Activated B cell treated with CpG ODN at 0.5 μM for 24 hours (primary cell): ENCODE data around the gene CDC20. TPM values are rescaled to one million over a fixed set of nuclear protein-coding genes. Genes with fewer than 3 reads are reported as not detected.
"Not testable (repeated sequence)": the region's sequence is repeated elsewhere in the genome, so short reads cannot be mapped to it uniquely, and the experiment has no call there.

ENCODE experiments used
- ATAC-seq: fragments of 200-7000 bp; cut with Tn5 transposase; one replicate; pipeline ENCODE4 v1.10.0; 2021; ENCODE audit warnings: low read depth, mild to moderate bottlenecking, moderate library complexity
- CTCF ChIA-PET: fragments of 350-600 bp; sonication (Branson Sonifier 250); formaldehyde crosslinking; loops from one replicate; lab custom pipeline; 2021; ENCODE audit warnings: antibody characterized with exemption; lab: Charles Lee
- POLR2A ChIA-PET: fragments of 350-600 bp; sonication (Branson Sonifier 250); formaldehyde crosslinking; loops from one replicate; lab custom pipeline; 2021; ENCODE audit warnings: antibody characterized with exemption; lab: Charles Lee
- DNase-seq: peaks from one replicate; pipeline ENCODE4 v3.0.0; 2022
- H3K27ac Mint-ChIP-seq: one replicate; pipeline ENCODE4 v1.8.0; 2020; ENCODE audit warnings: mixed read lengths
- H3K27me3 Mint-ChIP-seq: one replicate; pipeline ENCODE4 v1.8.0; 2021; ENCODE audit warnings: mixed read lengths
- H3K36me3 Mint-ChIP-seq: one replicate; pipeline ENCODE4 v1.8.0; 2021; ENCODE audit warnings: low read depth, mixed read lengths
- H3K4me1 Mint-ChIP-seq: one replicate; pipeline ENCODE4 v1.8.0; 2021; ENCODE audit warnings: mixed read lengths
- H3K4me3 Mint-ChIP-seq: one replicate; pipeline ENCODE4 v1.8.0; 2020; ENCODE audit warnings: mild to moderate bottlenecking, mixed read lengths
- H3K9me3 Mint-ChIP-seq: one replicate; pipeline ENCODE4 v1.8.0; 2020; ENCODE audit warnings: mixed read lengths
- CTCF ChIP-seq: fragments of 200-600 bp; IDR thresholded peaks from one replicate; pipeline ENCODE4 v1.8.0; 2022; ENCODE audit warnings: antibody characterized with exemption, mild to moderate bottlenecking
- intact Hi-C: fragments of 100-400 bp; cut with micrococcal nuclease; formaldehyde crosslinking; loops from one replicate; pipeline ENCODE4 v1.15.1; 2024
- total RNA-seq: library from RNA; stranded (reverse); gene quantifications from 2 replicates; pipeline ENCODE4 v1.2.3, GENCODE V29; 2022

CDC20 gene
- total RNA-seq, 1 donor from 2014 or later, result 4.2 TPM

- H3K36me3 Mint-ChIP-seq, result peaks cover 28% of the 10 kb centered on the region
- intact Hi-C loops, result no loop called here
- ChIA-PET CTCF (no interaction called here), POLR2A (interaction anchor here (1.1 kb wide), 1 partner anchor 28 kb away, joined by 3 read pairs; the partner anchor contains the start of gene ELOVL1)
- peaks cover 17% of the 10 kb centered on the region for H3K4me1 Mint-ChIP-seq
- no peak for DNase-seq
- no peak overlapping the region for H3K27ac Mint-ChIP-seq
- ATAC-seq, result no peak
- no peaks in the 10 kb centered on the region for H3K27me3 Mint-ChIP-seq
- TF ChIP-seq CTCF, result no peak
- no peaks in the 10 kb centered on the region for H3K9me3 Mint-ChIP-seq
- H3K4me3 Mint-ChIP-seq, result no peak overlapping the region
Measured at GRCh38 chr1:43395523-43395922, 36.7 kb downstream of the CDC20 start.

- no peak overlapping the region for H3K27ac Mint-ChIP-seq
- intact Hi-C loops, result no loop called here
- H3K4me1 Mint-ChIP-seq, result peaks cover 13% of the 10 kb centered on the region
Measured at GRCh38 chr1:43396059-43396458, 37.3 kb downstream of the CDC20 start.

GRCh38 chr1:43398227-43398626 lies 39.4 kb downstream of the CDC20 start:
- CTCF ChIA-PET, result no interaction called here
- ATAC-seq (no peak), DNase-seq (no peak)
- no peak overlapping the region for H3K27ac Mint-ChIP-seq
- peaks cover 41% of the 10 kb centered on the region for H3K36me3 Mint-ChIP-seq
- no peak for TF ChIP-seq CTCF
- intact Hi-C loops, result no loop called here
- H3K27me3 Mint-ChIP-seq, result no peaks in the 10 kb centered on the region
- no peaks in the 10 kb centered on the region for H3K9me3 Mint-ChIP-seq
- no peak overlapping the region for H3K4me3 Mint-ChIP-seq
- peaks cover 10% of the 10 kb centered on the region for H3K4me1 Mint-ChIP-seq
- POLR2A ChIA-PET, result no interaction called here

More at GRCh38 chr1:43396059-43396458, 37.3 kb downstream of the CDC20 start:
- peaks cover 29% of the 10 kb centered on the region for H3K36me3 Mint-ChIP-seq
- H3K9me3 Mint-ChIP-seq, result no peaks in the 10 kb centered on the region
- ATAC-seq (no peak), DNase-seq (no peak)
- no peaks in the 10 kb centered on the region for H3K27me3 Mint-ChIP-seq
- ChIA-PET CTCF (no interaction called here), POLR2A (interaction anchor here (1.1 kb wide), 1 partner anchor 28 kb away, joined by 3 read pairs; the partner anchor contains the start of gene ELOVL1)
- no peak overlapping the region for H3K4me3 Mint-ChIP-seq
- TF ChIP-seq CTCF, result no peak

GRCh38 chr1:43400441-43400840 lies 41.7 kb downstream of the CDC20 start:
- POLR2A ChIA-PET, ATAC-seq, DNase-seq, H3K27ac Mint-ChIP-seq, intact Hi-C loops, H3K4me1 Mint-ChIP-seq, H3K4me3 Mint-ChIP-seq, H3K27me3 Mint-ChIP-seq, H3K9me3 Mint-ChIP-seq: not testable (repeated sequence)
- H3K36me3 Mint-ChIP-seq, result peaks cover 50% of the 10 kb centered on the region
- CTCF ChIA-PET, result interaction anchor here (0.7 to 0.8 kb wide), 2 partner anchors 14 to 173 kb away, joined by 3 read pairs; no protein-coding TSS in a partner anchor

GRCh38 chr1:43402089-43402865 lies 43.5 kb downstream of the CDC20 start:
- ChIA-PET CTCF (no interaction called here), POLR2A (no interaction called here)
- no peak overlapping the region for H3K4me3 Mint-ChIP-seq
- no peak for TF ChIP-seq CTCF
- no peak overlapping the region for H3K27ac Mint-ChIP-seq
- ATAC-seq (no peak), DNase-seq (no peak)
- no peaks in the 10 kb centered on the region for H3K9me3 Mint-ChIP-seq
- intact Hi-C loops, result no loop called here
- H3K36me3 Mint-ChIP-seq, result peaks cover 53% of the 10 kb centered on the region
- H3K27me3 Mint-ChIP-seq, result no peaks in the 10 kb centered on the region
- peaks cover 2% of the 10 kb centered on the region for H3K4me1 Mint-ChIP-seq
